GM21576 (cell line): ENCODE results near the gene KHK.

Experiments used
- ATAC-seq: cut with Tn5 transposase; IDR thresholded peaks from one replicate; pipeline ENCODE4 v1.9.1; 2021; ENCODE audit warnings: mild to moderate bottlenecking, moderate library complexity; ENCODE audit not compliant: unreplicated experiment

Gene KHK

GRCh38 chr2:27080603-27080936, 6.0 kb upstream of the KHK start:
- no peak for ATAC-seq

DNA sequence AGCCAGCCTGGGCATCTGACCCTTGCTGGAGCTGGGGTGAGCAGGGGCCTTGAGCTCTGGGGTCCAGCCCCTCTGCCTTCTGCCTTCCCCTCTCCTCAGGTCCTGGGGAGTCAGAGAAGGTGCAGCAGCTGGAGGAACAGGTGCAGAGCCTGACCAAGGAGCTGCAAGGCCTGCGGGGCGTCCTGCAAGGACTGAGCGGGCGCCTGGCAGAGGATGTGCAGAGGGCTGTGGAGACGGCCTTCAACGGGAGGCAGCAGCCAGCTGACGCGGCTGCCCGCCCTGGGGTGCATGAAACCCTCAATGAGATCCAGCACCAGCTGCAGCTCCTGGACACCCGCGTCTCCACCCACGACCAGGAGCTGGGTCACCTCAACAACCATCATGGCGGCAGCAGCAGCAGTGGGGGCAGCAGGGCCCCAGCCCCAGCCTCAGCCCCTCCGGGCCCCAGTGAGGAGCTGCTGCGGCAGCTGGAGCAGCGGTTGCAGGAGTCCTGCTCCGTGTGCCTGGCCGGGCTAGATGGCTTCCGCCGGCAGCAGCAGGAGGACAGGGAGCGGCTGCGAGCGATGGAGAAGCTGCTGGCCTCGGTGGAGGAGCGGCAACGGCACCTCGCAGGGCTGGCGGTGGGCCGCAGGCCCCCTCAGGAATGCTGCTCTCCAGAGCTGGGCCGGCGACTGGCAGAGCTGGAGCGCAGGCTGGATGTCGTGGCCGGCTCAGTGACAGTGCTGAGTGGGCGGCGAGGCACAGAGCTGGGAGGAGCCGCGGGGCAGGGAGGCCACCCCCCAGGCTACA, 4.4 kb upstream of the KHK start:
- no peak for ATAC-seq

DNA sequence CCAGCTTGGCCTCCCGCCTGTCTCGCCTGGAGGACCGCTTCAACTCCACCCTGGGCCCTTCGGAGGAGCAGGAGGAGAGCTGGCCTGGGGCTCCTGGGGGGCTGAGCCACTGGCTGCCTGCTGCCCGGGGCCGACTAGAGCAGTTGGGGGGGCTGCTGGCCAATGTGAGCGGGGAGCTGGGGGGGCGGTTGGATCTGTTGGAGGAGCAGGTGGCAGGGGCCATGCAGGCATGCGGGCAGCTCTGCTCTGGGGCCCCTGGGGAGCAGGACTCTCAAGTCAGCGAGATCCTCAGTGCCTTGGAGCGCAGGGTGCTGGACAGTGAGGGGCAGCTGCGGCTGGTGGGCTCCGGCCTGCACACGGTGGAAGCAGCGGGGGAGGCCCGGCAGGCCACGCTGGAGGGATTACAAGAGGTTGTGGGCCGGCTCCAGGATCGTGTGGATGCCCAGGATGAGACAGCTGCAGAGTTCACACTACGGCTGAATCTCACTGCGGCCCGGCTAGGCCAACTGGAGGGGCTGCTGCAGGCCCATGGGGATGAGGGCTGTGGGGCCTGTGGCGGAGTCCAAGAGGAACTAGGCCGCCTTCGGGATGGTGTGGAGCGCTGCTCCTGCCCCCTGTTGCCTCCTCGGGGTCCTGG, 3.7 kb upstream of the KHK start:
- ATAC-seq: no peak

GRCh38 chr2:27083410-27084296, 2.9 kb upstream of the KHK start:
- ATAC-seq: no peak

GRCh38 chr2:27084297-27085061, 2.1 kb upstream of the KHK start:
- no peak for ATAC-seq

DNA sequence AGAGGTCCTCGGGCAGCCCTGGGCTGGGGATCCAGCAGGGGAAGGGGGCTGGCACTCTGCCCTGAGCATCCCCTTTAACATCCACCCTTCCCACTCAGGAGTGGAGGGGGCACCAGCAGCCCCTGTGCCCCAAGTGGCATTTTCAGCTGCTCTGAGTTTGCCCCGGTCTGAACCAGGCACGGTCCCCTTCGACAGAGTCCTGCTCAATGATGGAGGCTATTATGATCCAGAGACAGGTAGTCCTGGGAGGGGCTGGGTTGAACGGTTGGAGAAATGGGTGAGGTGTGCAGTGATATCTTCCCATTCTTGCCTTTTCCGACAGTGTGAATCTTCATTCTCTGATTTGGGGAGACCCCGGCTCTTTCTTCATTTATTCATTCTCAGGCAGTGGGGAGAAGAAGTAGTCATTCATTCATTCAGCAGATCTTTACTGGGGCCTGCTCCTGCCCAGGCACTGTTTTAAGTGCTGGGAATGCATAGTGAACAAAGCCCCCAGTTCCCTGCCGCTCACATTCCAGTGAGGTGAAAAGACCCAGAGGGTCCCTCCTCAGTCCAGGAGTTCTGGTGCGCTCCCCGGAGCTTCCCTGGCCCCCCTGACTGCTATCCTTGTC, 1.4 kb upstream of the KHK start:
- ATAC-seq: no peak

DNA sequence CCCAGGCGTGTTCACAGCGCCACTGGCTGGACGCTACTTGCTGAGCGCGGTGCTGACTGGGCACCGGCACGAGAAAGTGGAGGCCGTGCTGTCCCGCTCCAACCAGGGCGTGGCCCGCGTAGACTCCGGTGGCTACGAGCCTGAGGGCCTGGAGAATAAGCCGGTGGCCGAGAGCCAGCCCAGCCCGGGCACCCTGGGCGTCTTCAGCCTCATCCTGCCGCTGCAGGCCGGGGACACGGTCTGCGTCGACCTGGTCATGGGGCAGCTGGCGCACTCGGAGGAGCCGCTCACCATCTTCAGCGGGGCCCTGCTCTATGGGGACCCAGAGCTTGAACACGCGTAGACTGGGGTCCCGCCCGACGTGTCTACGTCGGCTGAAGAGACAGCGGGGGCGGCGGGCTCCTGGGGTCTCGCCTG, 891 bp upstream of the KHK start:
- no peak for ATAC-seq

DNA sequence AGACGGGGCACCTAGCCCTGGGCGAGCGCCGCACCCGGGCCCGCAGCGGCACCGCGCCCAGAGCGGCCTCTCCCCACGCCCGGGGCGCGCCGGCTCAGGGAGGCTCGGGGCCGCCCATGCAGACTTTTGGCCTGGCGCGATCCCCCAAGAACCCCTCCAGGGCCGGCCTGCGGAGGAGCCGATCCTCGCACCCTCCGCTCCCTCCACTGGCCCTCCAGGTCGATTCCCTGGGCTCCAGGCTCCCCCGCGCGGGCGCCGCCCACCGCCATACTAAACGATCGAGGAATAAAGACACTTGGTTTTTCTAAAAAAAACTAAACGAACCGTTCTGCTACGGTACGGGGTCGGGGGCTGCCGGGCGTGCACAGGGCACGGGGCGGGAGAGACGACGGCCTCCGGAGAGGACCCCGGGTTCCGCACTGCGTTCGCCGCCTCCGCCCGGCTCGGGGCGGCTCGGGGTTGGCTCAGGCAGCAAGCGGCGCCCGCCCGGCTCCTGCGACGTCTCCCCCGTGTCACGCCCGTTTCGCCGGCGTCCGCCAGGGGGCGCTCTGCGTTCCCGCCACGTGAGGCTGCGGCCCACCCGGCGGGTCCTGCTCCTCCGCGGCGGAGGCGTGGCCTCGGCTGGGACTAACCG, 365 bp upstream of the KHK start:
- ATAC-seq: peak; percentile 74

DNA sequence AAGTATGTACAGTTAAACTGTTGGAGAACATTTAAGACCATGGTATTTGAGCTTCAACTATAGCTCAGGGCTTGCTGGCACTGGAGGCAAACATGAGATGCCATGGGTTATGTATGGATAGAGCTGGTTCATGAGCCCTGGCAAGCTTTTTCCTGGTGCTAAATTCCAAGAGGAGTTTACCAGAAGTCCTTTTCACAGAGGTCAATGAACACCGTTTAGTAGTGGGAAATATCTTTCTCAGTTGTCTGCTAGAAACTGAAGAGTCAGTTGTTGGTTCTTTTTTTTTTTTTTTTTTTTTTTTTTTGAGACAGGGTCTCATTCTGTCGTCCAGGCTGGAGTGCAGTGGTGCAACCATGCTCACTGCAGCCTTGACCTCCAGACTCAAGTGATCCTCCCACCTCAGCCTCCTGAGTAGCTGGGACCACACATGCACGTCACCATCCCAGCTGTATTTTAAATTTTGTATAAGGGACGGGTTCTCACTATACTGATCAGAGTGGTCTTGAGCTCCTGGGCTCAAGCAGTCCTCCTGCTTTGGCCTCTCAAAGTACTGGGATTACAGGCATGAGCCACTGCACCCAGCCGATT, 1.3 kb downstream of the KHK start:
- ATAC-seq: no peak

- no peak for ATAC-seq
Observed at GRCh38 chr2:27088634-27089033, 2.1 kb downstream of the KHK start.

DNA sequence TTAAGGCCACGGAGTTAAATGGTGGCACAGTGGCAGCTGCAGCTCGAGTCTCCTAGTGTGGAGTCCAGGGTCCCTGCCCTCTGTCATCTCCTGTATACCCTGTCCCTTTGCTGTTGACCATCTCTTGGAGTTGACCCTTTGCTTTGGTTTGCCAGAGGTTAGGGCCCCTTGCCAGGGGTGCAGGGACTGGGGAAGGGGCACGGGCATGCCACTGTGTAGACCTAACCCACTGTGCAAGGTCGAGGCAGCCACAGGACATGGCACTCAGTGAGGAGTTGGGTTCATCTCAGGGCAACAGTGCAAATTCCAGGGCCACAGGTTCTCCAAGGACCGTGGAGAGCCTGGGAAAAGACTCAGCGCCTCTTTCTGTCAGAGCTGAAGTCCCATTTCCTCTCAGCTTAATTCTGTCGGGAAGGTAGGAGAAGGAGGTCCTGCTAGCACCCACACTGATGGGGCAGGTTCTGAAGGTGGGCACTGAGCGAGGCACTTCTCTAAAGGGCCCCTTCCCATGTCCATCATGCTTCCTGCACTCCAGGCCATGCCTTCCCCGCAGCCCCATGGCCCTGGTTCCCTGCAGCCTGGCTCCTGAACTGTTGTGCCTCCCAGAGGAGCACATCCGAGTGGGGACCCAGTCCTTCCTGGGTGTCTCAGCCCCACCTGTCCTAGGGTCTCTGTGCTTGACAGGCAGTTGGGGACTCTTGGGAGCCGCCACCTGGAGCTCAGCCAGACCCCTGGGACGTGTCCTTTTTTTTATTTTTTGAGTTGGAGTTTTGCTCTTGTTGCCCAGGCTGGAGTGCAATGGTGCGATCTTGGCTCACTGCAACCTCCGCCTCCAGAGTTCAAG, 2.8 kb downstream of the KHK start:
- no peak for ATAC-seq

DNA sequence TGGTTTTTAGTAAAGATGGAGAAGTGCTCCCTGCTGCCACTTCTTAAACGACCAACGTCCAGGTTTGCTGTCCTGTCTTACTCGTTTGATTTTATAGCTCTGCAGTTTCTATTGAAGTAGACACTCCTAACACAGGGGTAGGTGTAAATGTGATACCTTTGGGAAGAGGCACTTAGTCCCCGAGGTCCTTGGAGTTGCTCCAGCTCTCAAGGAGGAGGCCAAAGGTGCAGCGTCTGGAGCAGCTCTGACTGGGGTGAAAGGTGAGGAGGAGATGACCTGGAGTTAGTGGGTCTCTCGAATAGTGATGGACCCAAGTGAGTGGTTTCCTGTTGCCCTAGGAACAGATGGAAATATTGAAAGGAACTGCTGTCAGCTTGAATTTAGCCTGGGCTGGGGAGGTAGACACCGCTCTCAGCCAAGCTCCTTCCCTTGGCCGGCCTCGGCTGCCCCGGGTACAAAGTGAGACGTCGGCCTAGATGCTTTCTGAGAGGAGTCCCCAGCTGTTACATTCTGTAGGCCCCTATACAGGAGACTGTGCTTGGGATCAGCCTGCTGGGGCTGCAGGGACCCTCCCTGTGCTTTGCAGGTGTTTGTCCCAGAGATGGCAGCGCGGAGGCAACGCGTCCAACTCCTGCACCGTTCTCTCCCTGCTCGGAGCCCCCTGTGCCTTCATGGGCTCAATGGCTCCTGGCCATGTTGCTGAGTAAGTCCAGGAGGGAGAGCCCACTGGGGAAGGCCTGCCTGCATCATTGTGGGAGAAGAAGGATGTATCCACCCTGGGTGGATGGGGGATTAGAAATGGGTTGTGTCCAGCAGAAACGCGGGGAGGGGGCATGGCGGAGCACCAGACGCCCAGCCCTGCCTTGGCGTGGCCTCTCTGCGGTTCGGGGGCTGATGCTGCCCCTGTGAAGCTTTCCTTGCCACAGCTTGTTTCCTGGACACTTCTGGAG, 5.4 kb downstream of the KHK start:
- ATAC-seq: no peak

- no peak for ATAC-seq
Observed at GRCh38 chr2:27092696-27093429, 6.3 kb downstream of the KHK start.

DNA sequence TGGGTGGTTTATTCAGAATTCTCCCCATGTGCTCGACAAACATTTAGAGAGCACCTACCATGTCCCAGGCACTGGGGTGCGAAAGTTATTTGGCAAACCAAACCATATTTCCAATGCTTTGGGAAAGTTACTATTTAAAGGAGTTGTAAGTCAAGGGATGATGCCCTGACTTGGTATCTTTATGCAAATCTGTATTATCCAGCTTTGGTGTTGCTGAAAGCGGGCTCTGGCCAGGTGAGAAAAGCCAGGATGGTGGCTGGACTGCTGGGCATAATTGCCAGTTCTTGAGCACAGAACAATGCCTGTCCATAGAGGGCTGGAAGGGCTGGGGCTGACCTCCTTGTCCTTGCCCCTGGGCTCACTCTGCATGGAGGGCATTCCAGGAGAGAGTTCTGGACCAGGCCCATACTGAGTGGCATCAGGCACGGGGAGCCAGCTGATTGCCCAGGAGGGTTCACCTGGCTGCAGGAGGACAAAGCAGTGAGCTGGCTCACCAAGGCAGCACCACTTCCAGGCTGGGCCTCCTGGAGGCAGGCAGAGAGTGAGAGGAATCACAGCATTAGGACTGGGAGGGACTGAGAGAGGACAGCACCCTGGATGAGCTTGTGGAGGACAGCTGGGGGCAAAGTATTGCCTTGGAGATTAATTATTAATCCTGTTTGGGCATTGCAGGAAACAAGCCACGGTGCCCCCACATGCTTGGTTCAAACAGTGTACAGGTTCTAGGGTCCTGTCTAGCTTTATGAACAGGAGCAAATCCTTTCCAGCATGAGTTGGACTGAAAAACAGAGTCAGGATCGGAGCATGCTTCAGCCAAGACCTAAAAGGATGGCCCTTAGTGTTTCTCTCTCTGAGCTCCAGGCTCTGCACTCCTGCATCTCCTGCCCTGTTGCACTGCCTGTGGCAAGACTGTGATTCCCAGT, 7.1 kb downstream of the KHK start:
- ATAC-seq: no peak

DNA sequence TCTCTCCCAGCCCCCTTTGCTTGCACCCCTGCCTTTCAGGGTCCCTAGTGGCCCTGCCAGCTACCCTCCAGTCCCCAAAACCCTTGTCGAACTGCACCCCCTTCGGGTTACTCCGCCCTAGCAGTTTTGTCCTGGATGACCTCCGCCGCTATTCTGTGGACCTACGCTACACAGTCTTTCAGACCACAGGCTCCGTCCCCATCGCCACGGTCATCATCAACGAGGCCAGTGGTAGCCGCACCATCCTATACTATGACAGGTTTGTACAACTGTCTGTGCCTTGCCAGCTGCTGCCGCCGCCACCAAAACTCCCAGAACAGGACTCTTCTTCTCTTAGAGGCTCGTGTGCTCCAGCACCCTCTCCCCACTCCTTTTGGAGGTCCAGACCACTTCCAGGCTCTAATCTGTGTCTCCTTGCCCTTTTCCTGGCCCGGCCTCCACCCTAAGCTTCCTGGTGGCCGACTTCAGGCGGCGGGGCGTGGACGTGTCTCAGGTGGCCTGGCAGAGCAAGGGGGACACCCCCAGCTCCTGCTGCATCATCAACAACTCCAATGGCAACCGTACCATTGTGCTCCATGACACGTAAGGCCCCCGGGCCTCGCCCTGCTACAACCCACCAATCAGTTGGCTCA, 7.9 kb downstream of the KHK start:
- no peak for ATAC-seq

DNA sequence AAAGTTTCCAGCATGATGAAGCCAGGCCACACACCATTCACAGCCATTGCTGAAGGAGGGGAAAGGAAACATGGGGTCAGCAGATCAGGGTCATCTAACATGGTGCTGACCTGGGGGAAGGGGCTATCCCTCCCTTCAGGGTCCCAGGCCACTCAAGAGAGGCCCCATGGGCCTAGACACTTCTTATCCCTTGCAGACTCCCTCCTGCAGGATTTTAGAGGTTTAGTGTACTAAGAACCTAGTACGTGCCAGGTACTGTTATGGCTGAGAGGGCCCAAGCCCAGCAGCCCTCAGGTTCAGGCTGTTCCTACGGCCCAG, 8.8 kb downstream of the KHK start:
- ATAC-seq: no peak
